K562 (cell line): ENCODE measurements around the gene SLC2A4RG.

Experiments used
- BACH1 ChIP-seq: fragments of 200-800 bp; sonication (Bioruptor generic); IDR thresholded peaks from 2 replicates; pipeline ENCODE4 v1.6.1; 2016; ENCODE audit warnings: missing genetic modification characterization, missing compliant biosample characterization
- BRD4 ChIP-seq: fragments of 200-600 bp; sonication (generic); IDR thresholded peaks from 2 replicates; pipeline ENCODE4 v1.6.1; 2017; ENCODE audit warnings: inconsistent platforms
- CREBBP ChIP-seq: IDR thresholded peaks from one replicate; pipeline ENCODE4 v1.6.1; 2012; ENCODE audit warnings: low read depth, mild to moderate bottlenecking, control low read depth, inconsistent platforms, low read length
- EZH2 ChIP-seq: IDR thresholded peaks from 2 replicates; pipeline ENCODE4 v1.6.1; 2012; ENCODE audit warnings: low read depth, mild to moderate bottlenecking, inconsistent platforms, low read length, borderline replicate concordance
- SIN3A ChIP-seq, 2 experiments: fragments of 150-350 bp in 1 of 2; IDR thresholded peaks; 2 replicates each; pipeline ENCODE4 v1.6.1; 2011 to 2016; ENCODE audit warnings: borderline replicate concordance in 2 of 2, low read depth in 2 of 2, low read length in 2 of 2, mild to moderate bottlenecking in 2 of 2, moderate library complexity in 2 of 2; ENCODE audit not compliant: control insufficient read depth in 1 of 2
- TF ChIP-seq, protein P1 (sequence below): fragments of 450-650 bp; IDR thresholded peaks from 2 replicates; pipeline ENCODE4 v1.6.1; 2016

DNA sequence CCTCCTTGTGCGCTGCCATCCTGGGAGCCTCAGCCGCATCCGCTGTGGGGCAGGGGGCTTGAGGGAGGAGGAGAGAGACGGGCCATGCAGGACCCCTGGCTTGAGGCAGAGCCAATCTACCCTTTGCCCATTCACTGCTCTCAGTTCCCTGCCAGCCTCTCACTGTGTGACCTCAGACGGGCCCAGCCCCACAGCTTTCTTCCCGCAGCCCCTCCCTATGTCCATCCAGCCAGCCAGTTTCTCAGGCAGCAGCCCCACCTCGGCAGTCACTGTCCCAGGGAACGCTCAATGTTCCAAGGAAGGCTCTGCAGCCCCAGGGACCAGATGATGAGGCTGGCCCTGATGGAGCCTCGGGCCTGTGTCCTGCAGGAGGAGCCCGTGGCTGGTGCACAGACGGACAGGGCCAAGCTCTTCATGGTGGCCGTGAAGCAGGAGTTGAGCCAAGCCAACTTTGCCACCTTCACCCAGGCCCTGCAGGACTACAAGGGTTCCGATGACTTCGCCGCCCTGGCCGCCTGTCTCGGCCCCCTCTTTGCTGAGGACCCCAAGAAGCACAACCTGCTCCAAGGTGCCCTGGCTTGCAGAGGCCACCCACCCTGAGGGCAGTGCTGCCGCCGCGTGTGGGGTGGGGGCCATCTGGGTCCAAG, 47.0 kb upstream of the SLC2A4RG start:
- TF ChIP-seq BRD4 (no peak), SIN3A (IDR thresholded peaks at IDR 0.05; ENCODE audit: borderline replicate concordance in 2 of 2, control insufficient read depth in 1 of 2, low read depth in 2 of 2, low read length in 2 of 2) (no peak), EZH2 (no peak), CREBBP (no peak), BACH1 (tag) (no peak)
- TF ChIP-seq, protein P1, sequence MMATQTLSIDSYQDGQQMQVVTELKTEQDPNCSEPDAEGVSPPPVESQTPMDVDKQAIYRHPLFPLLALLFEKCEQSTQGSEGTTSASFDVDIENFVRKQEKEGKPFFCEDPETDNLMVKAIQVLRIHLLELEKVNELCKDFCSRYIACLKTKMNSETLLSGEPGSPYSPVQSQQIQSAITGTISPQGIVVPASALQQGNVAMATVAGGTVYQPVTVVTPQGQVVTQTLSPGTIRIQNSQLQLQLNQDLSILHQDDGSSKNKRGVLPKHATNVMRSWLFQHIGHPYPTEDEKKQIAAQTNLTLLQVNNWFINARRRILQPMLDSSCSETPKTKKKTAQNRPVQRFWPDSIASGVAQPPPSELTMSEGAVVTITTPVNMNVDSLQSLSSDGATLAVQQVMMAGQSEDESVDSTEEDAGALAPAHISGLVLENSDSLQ, result no peak
